ENCODE measurements around the gene SPAG16. TPM values are rescaled to one million over a fixed set of nuclear protein-coding genes. Genes with fewer than 3 reads are reported as not detected.

Gene SPAG16
- total and polyA plus RNA-seq, 10 donors, result 9.0 to 19.7 (median 12.2) TPM

DNA sequence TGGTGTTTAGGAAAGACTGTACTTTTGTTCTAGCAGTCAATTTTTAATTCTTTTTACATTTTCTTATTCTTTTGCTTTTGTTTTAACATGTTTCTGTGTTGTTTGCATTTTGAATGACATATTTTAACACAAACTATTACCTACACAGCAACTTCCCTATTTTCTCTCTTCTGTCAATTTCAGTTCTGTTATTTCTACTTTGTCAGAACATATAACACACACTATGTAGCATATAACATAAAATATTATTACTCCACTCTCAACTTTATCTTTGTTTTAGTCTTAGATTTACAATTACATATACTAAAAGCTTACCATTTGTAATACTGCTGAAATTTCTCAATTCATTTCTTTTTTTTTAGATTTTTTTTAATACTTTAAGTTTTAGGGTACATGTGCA, 753.9 kb downstream of the SPAG16 start:
- TF ChIP-seq POLR2AphosphoS5 (IDR thresholded peaks at IDR 0.05) (no peak), POLR2A (IDR thresholded peaks at IDR 0.05) (no peak)
- TF ChIP-seq, protein P1, sequence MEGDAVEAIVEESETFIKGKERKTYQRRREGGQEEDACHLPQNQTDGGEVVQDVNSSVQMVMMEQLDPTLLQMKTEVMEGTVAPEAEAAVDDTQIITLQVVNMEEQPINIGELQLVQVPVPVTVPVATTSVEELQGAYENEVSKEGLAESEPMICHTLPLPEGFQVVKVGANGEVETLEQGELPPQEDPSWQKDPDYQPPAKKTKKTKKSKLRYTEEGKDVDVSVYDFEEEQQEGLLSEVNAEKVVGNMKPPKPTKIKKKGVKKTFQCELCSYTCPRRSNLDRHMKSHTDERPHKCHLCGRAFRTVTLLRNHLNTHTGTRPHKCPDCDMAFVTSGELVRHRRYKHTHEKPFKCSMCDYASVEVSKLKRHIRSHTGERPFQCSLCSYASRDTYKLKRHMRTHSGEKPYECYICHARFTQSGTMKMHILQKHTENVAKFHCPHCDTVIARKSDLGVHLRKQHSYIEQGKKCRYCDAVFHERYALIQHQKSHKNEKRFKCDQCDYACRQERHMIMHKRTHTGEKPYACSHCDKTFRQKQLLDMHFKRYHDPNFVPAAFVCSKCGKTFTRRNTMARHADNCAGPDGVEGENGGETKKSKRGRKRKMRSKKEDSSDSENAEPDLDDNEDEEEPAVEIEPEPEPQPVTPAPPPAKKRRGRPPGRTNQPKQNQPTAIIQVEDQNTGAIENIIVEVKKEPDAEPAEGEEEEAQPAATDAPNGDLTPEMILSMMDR (IDR thresholded peaks at IDR 0.05 in 8 of 11, conservative IDR thresholded peaks at IDR 0.05 in 3 of 11), result no peak
- Histone ChIP-seq H3K27ac (no peak overlapping the region), H3K9me3 (peaks cover 0 to 41% (median 25%) of the 10 kb centered on the region in 8 donors), H3K27me3 (replicated peaks in 1 of 7) (no peaks in the 10 kb centered on the region), H3K36me3 (no peaks in the 10 kb centered on the region), H3K4me1 (no peaks in the 10 kb centered on the region), H3K4me3 (no peak overlapping the region)
- DNase-seq, result no peak
- intact Hi-C loops (cut with DNase I; ENCODE audit: low total_unique reads), result no loop called here

DNA sequence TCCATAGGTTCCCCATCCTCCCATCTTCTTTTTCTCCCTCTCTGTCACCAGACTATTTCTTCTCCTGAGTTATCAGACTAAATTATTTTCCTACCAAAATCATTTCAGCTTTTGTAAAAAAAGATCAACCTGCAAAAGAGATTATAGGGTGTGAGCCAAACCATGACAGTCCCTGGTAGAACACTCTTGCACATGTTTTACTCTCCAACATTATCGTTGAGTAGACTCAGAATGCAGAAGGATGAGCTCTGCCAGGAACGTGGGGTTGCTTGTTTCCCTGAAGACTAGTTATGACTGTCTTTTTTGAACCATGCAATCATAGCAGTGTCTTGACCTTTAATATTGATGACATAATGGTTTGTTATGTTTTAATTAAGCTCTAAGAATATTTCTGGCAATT, 766.5 kb downstream of the SPAG16 start:
- Histone ChIP-seq H3K36me3 (no peaks in the 10 kb centered on the region), H3K27ac (no peak overlapping the region), H3K27me3 (replicated peaks in 1 of 7) (no peaks in the 10 kb centered on the region), H3K4me1 (no peaks in the 10 kb centered on the region), H3K4me3 (no peak overlapping the region), H3K9me3 (peaks cover 0 to 10% (median 6%) of the 10 kb centered on the region in 8 donors)
- intact Hi-C loops (cut with DNase I; ENCODE audit: low total_unique reads), result no loop called here
- no peak for TF ChIP-seq POLR2A (IDR thresholded peaks at IDR 0.05)
- TF ChIP-seq POLR2AphosphoS5 (IDR thresholded peaks at IDR 0.05), result no peak
- TF ChIP-seq, protein P1 (IDR thresholded peaks at IDR 0.05 in 8 of 11, conservative IDR thresholded peaks at IDR 0.05 in 3 of 11), result no peak
- 67 to 82% (median 78%) methylated on average over 2 of the region's 2 CpGs for WGBS, 5 donors
- no peak for DNase-seq

DNA sequence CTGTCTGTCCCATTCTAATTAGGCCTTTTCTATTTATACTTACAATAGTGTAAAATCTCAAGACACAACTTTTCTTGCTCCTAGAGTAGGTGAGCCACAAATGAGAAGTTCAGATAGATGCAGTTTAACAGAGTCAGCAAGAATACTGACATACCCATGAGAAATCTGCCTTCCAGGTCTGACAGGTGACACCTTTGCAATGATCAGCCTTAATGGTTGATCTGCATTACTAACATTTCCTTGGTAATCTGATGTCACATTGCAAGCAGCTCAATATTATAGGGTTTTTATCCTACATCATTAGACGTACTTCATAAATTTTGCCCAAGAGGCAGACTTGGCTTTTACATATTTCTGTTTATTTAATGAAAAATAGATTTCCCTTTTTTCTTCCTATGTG, 767.3 kb downstream of the SPAG16 start:
- Histone ChIP-seq H3K4me3 (no peak overlapping the region), H3K36me3 (no peaks in the 10 kb centered on the region), H3K9me3 (peaks cover 0 to 1% (median 0%) of the 10 kb centered on the region in 8 donors), H3K27me3 (replicated peaks in 1 of 7) (no peaks in the 10 kb centered on the region), H3K27ac (no peak overlapping the region), H3K4me1 (no peaks in the 10 kb centered on the region)
- no peak for TF ChIP-seq POLR2A (IDR thresholded peaks at IDR 0.05)
- TF ChIP-seq POLR2AphosphoS5 (IDR thresholded peaks at IDR 0.05), result no peak
- TF ChIP-seq, protein P1 (IDR thresholded peaks at IDR 0.05 in 8 of 11, conservative IDR thresholded peaks at IDR 0.05 in 3 of 11), result no peak
- DNase-seq, result no peak
- intact Hi-C loops (cut with DNase I; ENCODE audit: low total_unique reads), result no loop called here
- WGBS, 5 donors, result 74 to 90% (median 87%) methylated on average over 1 of the region's 1 CpG

DNA sequence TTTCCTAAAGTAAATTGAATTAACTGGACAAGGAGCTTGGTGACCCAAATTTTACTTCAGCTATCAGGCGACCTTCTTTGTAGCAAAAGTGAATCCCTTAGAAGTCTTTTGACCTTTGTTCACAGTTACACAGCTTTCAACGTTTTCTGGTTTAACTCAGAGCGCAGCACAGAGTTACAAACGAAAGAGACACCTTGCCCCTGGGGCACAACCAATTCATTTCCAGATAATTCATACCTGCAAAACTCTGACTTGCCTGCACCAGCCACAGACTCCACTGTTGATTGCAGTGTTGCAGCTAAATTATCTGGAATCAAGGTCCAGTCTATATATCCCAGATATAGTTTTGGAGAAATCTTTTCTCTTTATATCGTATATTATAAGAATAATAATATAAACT, 768.0 kb downstream of the SPAG16 start:
- 68 to 74% (median 69%) methylated on average over 5 of the region's 5 CpGs for WGBS, 5 donors
- H3K4me3 ChIP-seq, result no peak overlapping the region
- H3K9me3 ChIP-seq, result no peaks in the 10 kb centered on the region
- intact Hi-C loops (cut with DNase I; ENCODE audit: low total_unique reads), result no loop called here
- no peak overlapping the region for H3K27ac ChIP-seq
- no peaks in the 10 kb centered on the region for H3K36me3 ChIP-seq
- TF ChIP-seq, protein P1 (IDR thresholded peaks at IDR 0.05 in 8 of 11, conservative IDR thresholded peaks at IDR 0.05 in 3 of 11), result no peak
- TF ChIP-seq POLR2A (IDR thresholded peaks at IDR 0.05), result no peak
- no peak for TF ChIP-seq POLR2AphosphoS5 (IDR thresholded peaks at IDR 0.05)
- no peaks in the 10 kb centered on the region for H3K27me3 ChIP-seq (replicated peaks in 1 of 7)
- no peaks in the 10 kb centered on the region for H3K4me1 ChIP-seq
- no peak for DNase-seq

Measured in spleen (tissue), 11 donors.